HFF-Myc (cell line): ENCODE results near the gene NOC3L.
A peak's percentile ranks its signal among the peaks of the same experiment; 100 is the strongest.

Experiments
- DNase-seq: peaks from one replicate; pipeline ENCODE4 v3.0.0-alpha.2; 2011; ENCODE audit warnings: low read depth; ENCODE audit errors: extremely low read depth
- H3K4me3 ChIP-seq: replicated peaks from 2 replicates; pipeline ENCODE4 v1.5.1; 2011; ENCODE audit warnings: low read depth, mild to moderate bottlenecking, control low read depth, low read length
- TF ChIP-seq, protein P1 (sequence below): IDR thresholded peaks from 2 replicates; pipeline ENCODE4 v1.5.1; 2012; ENCODE audit warnings: mild to moderate bottlenecking, low read depth, low read length, control low read depth; ENCODE audit errors: missing control alignments

Gene NOC3L, protein sequence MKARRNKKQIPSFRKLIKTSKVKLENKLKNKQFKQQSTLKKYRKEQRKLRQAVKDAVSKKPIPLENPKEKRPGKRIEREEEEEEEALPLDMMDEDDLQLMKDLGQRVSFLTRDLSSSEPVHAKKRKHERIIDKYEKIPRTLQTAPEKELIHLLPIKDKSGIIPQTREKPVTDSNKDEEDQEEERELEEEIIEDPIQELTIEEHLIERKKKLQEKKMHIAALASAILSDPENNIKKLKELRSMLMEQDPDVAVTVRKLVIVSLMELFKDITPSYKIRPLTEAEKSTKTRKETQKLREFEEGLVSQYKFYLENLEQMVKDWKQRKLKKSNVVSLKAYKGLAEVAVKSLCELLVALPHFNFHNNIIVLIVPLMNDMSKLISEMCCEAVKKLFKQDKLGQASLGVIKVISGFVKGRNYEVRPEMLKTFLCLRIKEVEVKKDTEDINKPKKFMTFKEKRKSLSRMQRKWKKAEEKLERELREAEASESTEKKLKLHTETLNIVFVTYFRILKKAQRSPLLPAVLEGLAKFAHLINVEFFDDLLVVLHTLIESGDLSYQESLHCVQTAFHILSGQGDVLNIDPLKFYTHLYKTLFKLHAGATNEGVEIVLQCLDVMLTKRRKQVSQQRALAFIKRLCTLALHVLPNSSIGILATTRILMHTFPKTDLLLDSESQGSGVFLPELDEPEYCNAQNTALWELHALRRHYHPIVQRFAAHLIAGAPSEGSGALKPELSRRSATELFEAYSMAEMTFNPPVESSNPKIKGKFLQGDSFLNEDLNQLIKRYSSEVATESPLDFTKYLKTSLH

DNA sequence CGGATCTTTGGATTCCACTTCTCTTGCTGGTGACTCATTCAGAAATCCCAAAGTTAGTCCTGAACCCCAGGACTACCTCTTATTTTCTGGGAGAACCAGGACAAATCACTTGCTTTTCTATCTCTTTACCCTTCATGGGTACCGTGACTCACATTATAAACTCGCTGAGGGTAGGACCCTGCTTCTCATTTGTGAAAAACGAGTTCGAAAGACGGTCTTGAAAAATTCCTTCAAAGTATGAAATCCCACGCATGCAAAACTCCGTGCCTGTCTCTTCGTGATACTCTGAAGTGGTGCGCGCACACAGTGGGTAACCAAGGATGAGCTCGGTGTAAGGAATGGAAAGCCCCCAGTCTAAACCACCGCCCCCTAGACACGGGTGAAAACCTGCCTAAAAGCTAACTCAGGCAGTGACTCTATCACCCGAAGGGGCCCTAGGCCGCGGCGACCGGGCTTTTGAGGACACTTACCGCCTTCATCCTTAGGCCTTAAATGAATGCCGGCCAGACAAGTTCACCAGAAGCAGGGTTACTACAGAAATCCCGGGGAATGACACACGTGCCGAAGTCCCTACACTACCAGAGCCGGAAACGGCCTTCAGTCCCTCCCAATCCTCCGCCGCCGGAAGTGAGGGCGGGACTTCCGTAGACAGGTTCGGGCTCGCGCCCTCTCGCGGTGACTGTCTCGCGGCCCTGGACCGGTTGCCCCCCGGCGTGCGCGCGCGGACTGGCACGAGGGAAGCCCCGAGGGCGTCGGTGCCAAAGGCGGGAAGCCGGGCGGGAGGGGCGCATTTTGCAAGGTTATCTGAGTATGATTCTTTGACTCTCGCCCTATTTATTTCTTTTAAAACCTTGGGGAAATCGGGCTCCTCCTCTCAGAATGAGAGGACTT, at the start of gene NOC3L:
Gene NOC3L (minus strand): TSS at position 580 of the 891 bp plus-strand sequence. CDS start 101 bp downstream, at position 479.
- H3K4me3 ChIP-seq, result peak within 1 kb of the TSS; percentile 77
- DNase-seq, result peak; percentile 78
- TF ChIP-seq, protein P1, sequence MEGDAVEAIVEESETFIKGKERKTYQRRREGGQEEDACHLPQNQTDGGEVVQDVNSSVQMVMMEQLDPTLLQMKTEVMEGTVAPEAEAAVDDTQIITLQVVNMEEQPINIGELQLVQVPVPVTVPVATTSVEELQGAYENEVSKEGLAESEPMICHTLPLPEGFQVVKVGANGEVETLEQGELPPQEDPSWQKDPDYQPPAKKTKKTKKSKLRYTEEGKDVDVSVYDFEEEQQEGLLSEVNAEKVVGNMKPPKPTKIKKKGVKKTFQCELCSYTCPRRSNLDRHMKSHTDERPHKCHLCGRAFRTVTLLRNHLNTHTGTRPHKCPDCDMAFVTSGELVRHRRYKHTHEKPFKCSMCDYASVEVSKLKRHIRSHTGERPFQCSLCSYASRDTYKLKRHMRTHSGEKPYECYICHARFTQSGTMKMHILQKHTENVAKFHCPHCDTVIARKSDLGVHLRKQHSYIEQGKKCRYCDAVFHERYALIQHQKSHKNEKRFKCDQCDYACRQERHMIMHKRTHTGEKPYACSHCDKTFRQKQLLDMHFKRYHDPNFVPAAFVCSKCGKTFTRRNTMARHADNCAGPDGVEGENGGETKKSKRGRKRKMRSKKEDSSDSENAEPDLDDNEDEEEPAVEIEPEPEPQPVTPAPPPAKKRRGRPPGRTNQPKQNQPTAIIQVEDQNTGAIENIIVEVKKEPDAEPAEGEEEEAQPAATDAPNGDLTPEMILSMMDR, result peak; percentile 74

DNA sequence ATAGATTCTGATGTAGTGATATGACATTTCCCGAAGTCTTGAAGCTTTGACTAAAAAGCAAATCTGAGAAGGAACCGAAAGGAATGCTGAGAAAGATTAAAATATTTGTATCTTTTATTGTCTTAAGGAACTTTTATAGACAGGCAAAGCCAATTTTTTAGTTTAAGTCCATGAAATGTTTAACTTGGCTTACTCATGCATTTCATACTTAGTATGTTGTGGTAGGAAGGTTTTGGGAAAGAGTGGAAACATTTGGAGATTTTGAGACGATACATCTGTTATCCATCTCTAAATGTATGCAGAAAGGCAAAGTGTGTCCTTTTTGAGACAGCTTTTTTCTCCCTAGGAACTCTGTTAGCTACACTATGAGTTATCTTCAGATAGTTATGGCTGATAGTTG, 49.7 kb upstream of the NOC3L start:
- TF ChIP-seq, protein P1, result no peak
- DNase-seq, result no peak
- H3K4me3 ChIP-seq, result no peak overlapping the region

DNA sequence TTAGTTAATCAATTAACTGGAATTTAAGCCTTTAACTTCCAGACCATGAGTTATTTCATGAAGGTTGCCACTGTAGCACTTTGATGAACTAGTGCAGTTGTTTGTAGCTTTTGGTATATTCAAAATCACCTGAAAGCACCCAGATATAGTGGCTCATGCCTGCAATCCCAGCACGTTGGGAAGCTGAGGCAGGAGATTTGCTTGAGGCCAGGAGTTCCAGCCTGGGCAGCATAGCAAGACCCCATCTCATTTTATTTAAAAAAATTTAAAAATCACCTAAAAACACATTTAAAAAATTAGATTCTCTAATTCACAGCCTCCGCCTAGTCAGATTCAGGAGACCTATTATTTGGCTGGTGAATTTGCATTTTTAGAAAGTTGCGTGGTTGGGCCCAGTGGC, 48.6 kb upstream of the NOC3L start:
- no peak for DNase-seq
- no peak overlapping the region for H3K4me3 ChIP-seq
- TF ChIP-seq, protein P1, result no peak

DNA sequence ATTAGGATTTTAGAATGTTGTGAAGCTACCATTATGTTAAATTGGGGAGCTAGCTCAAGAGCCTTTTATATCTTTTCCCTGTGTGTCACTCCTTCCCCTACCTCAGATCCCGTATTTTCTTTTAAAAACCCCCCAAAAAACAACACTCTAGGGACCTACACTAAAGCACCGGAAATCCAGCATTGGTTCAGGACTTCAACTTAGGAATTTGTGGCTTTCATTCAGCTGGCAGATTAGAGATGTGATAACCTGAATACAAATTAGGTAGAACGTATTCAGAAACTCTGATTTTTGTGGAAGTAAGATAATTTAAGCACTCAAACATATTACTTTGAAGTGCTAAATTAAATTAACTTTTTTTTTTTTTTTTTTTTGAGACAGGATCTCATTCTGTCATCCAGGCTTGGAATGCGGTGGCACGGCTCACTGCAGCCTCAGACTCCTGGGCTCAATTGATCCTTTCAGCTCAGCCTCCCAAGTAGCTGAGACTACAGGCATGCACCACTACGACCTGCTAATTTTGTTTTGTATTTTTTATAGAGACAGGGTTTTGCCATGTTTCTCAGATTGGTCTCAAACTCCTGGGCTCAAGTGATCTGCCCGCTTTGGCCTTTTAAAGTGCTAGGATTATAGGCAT, 46.4 kb upstream of the NOC3L start:
- no peak for DNase-seq
- TF ChIP-seq, protein P1, result no peak
- H3K4me3 ChIP-seq, result no peak overlapping the region

DNA sequence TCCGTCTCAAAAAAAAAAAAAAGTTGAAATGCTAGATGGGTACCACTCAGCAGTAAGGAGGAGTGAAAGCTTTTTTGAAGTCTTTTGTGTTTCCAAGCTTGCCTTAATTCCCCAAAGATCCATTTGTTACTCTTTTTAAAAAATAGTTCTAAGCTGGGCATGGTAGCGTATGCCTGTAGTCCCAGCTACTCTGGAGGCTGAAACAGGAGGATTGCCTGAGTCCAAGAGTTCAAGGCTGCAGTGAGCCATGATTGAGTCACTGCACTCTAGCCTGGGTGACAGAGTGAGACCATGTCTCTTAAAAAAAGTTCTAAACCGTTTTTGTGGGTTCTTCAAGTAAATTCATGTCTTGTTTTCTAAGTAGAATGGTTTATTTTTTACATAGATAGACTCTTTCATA, 44.9 kb upstream of the NOC3L start:
- DNase-seq, result no peak
- no peak overlapping the region for H3K4me3 ChIP-seq

More for the DNA sequence above, 44.9 kb upstream of the NOC3L start:
- TF ChIP-seq, protein P1, result no peak
